ENCODE results near the gene GSG1L.
"Not testable (repeated sequence)": the region's sequence is repeated elsewhere in the genome, so short reads cannot be mapped to it uniquely, and the experiment has no call there.

Gene GSG1L

GRCh38 chr16:27950206-27950887, 113.2 kb downstream of the GSG1L start:
- no peak for DNase-seq (ENCODE audit: low read depth in 2 of 2)

GRCh38 chr16:27947696-27948095, 115.8 kb downstream of the GSG1L start:
- DNase-seq (ENCODE audit: low read depth in 2 of 2), result no peak

GRCh38 chr16:27945233-27945973, 118.1 kb downstream of the GSG1L start:
- DNase-seq (ENCODE audit: low read depth in 2 of 2), result no peak

- DNase-seq (ENCODE audit: low read depth in 2 of 2), result no peak
These were observed 119.7 kb downstream of the GSG1L start for GRCh38 chr16:27943766-27944165.

- DNase-seq (ENCODE audit: low read depth in 2 of 2), result not testable (repeated sequence)
These were observed 121.4 kb downstream of the GSG1L start for GRCh38 chr16:27942071-27942470.

- no peak for DNase-seq (ENCODE audit: low read depth in 2 of 2)
These were observed 128.4 kb downstream of the GSG1L start for GRCh38 chr16:27935076-27935475.

GRCh38 chr16:27932542-27933135, 130.9 kb downstream of the GSG1L start:
- DNase-seq (ENCODE audit: low read depth in 2 of 2), result no peak

- DNase-seq (ENCODE audit: low read depth in 2 of 2), result no peak
These were observed 133.7 kb downstream of the GSG1L start for GRCh38 chr16:27929818-27930217.

GRCh38 chr16:27928542-27928941, 135.0 kb downstream of the GSG1L start:
- no peak for DNase-seq (ENCODE audit: low read depth in 2 of 2)

GRCh38 chr16:27927266-27927901, 136.1 kb downstream of the GSG1L start:
- DNase-seq (ENCODE audit: low read depth in 2 of 2), result no peak

GRCh38 chr16:27925612-27926011, 137.9 kb downstream of the GSG1L start:
- no peak for DNase-seq (ENCODE audit: low read depth in 2 of 2)

GRCh38 chr16:27924411-27925118, 138.9 kb downstream of the GSG1L start:
- DNase-seq (ENCODE audit: low read depth in 2 of 2), result no peak

- no peak for DNase-seq (ENCODE audit: low read depth in 2 of 2)
These were observed 139.8 kb downstream of the GSG1L start for GRCh38 chr16:27923751-27924150.

GRCh38 chr16:27922433-27922832, 141.1 kb downstream of the GSG1L start:
- DNase-seq (ENCODE audit: low read depth in 2 of 2), result no peak

- no peak for DNase-seq (ENCODE audit: low read depth in 2 of 2)
These were observed 142.4 kb downstream of the GSG1L start for GRCh38 chr16:27921134-27921533.

GRCh38 chr16:27920391-27920891, 143.1 kb downstream of the GSG1L start:
- no peak for DNase-seq (ENCODE audit: low read depth in 2 of 2)

- no peak for DNase-seq (ENCODE audit: low read depth in 2 of 2)
These were observed 144.8 kb downstream of the GSG1L start for GRCh38 chr16:27918755-27919154.

- no peak for DNase-seq (ENCODE audit: low read depth in 2 of 2)
These were observed 145.6 kb downstream of the GSG1L start for GRCh38 chr16:27917949-27918348.

- no peak for DNase-seq (ENCODE audit: low read depth in 2 of 2)
These were observed 152.0 kb downstream of the GSG1L start for GRCh38 chr16:27911486-27911885.

- DNase-seq (ENCODE audit: low read depth in 2 of 2), result no peak
These were observed 156.0 kb downstream of the GSG1L start for GRCh38 chr16:27907457-27907972.

GRCh38 chr16:27906883-27907282, 156.6 kb downstream of the GSG1L start:
- DNase-seq (ENCODE audit: low read depth in 2 of 2), result no peak

All from stimulated activated CD8-positive, alpha-beta memory T cell treated with anti-CD3 and anti-CD28 coated beads, Interleukin-2, amount 100 ng/mL, for 1 hour (primary cell).